NCI-H128 (cell line): ENCODE measurements around the gene TNFRSF13B.

Experiments used
- DNase-seq: peaks from one replicate; lab custom pipeline; 2025; ENCODE audit not compliant: unreplicated experiment; lab: John Stamatoyannopoulos, UW

The TNFRSF13B gene

GRCh38 chr17:16939606-16940115 lies 32.3 kb downstream of the TNFRSF13B start:
- DNase-seq: no peak

DNA sequence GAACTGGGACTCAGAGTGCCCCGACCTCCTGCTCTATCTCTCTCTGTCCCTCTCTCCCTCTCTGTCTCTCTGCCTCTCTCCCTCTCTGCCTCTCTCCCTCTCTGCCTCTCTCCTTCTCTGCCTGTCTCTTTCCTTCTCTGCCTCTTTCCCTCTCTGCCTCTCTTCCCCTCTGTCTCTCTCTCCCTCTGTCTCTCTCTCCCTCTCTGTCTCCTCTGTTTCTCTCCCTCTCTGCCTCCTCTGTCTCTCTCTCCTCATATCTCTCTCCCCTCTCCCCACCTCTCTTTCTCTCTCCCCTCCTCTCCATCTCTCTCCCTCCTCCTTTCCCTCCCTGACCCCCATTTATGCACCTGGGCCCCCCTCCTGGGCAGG lies 32.7 kb downstream of the TNFRSF13B start:
- no peak for DNase-seq

DNA sequence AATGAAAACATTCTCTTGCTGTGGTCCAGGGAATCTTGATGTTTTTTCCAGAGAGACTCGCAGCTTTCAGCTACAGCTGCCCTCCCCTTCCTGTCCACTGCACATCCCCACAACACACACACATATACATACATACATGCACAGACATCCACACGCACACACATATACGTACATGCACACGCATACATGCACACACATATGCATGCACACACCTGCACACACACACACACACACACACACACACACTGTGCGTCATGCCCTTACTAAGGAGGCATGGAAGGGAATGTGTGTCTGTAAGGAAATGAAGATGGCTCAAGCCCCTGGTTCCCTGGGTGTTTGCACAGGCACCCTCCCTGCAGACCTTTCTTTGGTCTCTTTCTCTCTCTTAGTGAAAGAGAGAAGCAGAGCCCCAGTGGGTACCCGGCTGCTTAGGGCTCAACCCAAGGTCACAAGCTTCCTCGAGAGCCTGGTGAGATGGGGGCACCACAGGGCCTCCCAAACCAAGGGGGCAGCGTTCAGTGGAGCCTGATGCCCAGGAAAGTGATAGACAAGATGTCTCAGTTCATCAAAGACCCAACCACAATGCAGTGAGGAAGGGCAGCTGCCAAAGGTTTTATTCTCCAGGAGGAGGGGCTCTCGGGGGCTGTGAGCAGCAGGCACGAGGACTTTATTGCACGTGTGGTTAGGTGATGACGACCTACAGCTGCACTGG lies 33.3 kb downstream of the TNFRSF13B start:
- DNase-seq: no peak

DNA sequence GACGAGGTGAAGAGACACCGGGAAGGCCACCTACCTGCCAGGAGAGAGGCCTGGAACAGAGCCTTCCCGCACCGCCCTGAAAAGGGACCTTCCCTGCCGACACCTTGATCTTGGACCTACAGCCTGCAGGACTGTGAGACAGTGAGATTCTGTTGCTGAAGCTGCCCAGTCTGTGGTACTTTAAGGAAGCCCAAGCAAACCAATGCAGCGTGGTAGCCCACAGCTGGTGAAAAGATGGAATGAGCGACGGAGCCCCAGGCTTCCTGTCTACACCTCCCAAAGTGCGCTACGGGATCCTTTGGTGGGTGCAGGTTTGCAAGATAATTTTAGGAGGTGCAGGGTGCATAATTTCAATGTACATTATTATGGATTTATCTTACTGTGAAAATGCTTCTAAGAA lies 33.9 kb downstream of the TNFRSF13B start:
- DNase-seq: no peak

GRCh38 chr17:16937431-16937830 lies 34.5 kb downstream of the TNFRSF13B start:
- no peak for DNase-seq

DNA sequence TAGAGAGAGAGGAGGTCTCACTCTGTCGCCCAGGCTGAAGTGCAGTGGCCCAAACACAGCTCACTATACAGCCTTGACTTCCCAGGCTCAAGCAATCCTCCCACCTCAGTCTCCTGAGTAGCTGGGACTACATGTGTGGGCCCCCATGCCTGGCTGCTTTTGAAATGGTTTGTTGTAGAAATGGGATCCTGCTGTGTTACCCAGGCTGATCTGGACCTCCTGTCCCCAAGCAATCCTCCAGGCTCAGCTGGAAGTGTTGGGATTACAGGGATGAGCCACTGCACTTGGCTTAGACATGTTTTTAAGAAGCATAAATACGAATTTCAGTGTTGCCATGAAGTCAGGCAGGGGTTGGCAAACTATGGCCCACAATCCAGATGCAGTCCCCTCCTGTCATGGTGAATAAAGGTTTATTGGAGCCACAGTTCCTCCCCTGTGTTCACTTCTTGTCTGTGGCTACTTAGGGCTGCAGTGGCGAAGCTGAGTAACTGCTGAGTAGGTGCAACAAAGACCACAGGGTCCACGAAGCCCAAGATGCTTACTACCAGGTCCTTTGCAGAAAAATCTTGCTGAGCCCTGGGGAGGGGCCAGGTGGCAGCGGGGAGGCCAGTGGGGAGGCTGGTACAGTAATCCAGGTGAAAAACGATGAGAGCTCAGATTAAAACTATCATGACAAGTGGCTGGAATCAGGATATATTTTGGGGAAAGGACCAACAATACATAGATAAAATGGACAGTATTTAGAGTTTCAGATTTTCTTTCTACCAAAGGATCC lies 35.2 kb downstream of the TNFRSF13B start:
- no peak for DNase-seq

DNA sequence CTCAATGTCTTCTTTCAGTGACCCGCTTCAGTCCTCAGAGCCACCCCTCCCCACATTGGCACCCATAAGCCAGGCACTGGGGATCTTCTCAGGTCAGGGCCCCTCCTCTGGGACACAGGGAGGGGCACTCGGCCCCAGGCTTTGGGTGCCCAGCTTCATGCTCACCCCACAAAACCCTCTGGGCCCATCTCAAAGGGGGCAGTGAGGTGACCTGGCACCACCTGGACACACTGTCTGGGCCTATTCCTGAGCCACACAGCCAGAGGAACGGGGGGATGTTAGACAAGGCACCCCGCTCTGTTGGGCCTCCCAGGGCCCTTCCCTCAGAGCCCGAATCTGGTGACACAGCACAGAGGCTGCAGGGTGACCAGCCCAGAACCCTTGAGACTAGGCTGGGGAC lies 36.1 kb downstream of the TNFRSF13B start:
- DNase-seq: no peak

GRCh38 chr17:16935241-16935663 lies 36.7 kb downstream of the TNFRSF13B start:
- DNase-seq: no peak

GRCh38 chr17:16934836-16935235 lies 37.1 kb downstream of the TNFRSF13B start:
- no peak for DNase-seq

DNA sequence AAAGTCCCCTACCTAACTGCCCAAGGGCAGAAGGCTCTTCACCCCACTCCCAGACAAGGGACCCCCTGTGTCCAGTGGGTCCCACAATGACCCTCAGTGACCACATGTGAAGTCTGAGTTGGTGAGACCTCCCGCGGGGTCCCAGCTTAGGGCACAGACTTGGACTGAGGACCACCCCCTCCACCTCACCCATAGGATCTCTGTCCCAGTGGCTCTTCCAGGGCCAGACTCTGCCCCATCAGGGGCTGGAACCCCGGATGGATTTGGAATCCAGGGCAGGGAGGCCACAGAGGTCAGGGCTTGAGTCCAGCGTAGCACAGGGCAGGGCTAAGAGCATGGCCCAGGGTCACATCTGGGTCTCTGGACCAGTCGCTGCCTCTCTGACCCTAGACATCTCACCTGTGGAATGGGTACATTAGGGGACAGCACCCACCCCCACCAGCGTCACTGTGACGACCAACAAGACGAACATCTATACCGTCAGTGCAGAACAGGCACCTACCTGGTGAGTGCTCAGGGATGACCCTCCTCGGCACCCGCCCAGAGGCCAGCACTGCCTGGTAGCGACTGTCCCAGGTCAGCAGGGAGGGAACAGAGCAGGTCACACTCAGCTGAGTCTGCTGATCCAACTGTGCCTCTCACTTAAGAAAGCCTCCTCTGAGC lies 37.7 kb downstream of the TNFRSF13B start:
- DNase-seq: no peak

DNA sequence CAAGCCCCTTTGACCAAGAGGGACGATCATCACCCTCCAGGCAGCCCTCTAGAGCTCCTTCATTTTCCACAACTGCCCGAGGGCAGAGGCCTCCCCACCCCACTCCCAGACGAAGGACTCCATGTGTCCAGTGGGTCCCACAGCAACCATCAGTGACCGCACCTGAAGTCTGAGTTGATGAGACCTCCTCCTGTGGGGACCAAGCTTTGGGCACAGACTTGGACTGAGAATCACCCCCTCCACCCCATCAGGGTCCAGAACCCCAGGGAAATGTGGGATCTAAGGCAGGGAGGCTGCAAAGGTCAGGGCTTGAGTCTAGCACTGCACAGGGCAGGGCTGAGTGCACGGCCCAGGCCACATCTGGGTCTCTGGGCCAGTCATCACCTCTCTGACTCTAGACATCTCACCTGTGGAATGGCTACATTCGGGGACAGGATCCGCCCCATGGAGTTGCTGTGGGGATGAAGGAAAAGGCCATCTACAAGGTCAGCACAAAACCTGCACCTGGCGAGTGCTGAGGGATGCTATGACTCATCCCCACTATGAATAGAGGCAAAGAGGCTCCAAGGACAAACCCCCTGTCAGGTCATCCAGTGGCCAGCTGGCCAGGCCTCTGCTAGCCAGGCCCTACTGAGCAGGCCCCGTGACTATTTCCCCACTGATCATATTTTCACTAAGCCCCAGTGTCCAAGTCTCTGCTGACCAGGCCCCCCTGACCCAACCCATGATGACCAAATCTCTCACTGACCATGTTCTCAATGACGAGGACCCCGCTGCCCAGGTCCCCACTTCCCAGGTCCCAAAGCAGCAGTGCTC lies 38.4 kb downstream of the TNFRSF13B start:
- no peak for DNase-seq

DNA sequence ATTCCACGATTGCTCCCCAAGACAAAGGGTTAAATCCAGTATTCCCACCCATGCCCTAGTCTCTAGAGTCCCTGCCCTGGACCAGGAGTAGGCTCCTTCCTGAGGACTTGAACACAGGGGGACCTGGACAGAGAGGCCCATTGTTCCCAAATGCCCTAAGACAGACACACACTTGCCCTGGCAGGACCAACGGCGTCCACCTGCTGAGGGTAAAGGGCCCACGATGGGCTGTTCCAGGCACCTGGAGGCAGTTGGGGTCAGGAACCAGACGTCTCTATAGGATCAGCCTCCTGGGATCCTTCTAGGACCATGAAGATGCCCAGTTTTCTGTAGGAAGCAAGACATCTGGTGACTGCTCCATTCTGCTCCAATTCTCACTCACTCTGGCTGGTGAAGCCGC lies 39.3 kb downstream of the TNFRSF13B start:
- DNase-seq: no peak

DNA sequence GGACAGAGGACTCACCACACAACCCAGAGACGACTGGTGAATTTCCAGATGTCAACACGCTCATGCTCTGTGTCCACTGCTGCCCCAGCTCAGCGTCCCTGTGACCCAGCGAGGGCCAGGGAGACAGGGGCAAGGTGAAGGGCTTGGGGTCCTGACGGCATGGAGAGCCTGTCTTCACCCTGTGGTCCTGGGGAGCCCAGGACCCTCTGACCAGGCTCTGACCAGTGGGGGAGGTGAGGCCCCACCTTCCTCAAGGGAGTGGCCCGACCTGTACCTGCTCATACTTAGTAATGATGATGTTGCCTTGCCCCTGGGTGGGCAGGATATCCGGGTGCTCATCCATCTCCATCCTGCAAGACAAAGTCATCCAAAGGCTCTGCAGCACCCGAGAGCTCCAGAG lies 39.8 kb downstream of the TNFRSF13B start:
- no peak for DNase-seq

- no peak for DNase-seq
These were observed 40.4 kb downstream of the TNFRSF13B start for GRCh38 chr17:16931318-16932060.

- no peak for DNase-seq
These were observed 41.2 kb downstream of the TNFRSF13B start for GRCh38 chr17:16930571-16931317.

DNA sequence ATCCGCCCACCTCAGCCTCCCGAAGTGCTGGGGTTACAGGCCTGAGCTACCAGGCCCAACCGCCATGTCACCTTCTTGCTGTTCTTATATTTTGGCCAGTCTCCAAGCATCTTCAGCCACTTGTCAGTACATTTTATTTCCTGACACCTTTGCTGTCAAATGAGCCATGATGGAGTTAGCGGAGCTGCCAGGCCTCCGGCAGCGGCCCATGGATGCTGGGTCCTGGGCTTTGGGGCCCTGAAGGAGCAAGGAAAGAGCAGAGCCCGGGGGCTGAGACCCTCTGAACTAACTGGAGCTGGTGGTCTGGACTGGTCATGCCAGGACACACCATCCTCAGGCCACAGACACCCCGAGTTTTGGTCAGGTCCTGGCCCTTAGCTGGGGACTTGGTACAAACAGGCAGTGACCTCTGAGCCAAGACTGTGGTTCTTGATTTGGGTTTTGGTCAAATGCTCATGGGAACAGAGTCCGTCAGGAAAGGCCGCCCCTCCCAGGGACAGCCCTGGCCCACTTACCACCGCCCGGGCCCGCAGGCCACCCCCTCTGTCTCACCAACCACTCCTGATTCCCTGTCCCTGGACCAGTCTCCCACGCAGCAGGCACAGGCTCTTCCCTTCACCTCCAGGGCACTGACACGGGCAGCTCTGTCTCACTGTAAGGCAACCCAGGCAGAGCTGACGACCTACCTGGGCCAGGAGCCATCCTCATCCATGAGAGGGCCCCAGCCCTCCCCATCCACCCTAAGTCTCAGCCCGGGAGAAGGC lies 42.0 kb downstream of the TNFRSF13B start:
- no peak for DNase-seq

GRCh38 chr17:16929035-16929680 lies 42.8 kb downstream of the TNFRSF13B start:
- no peak for DNase-seq

- no peak for DNase-seq
These were observed 43.4 kb downstream of the TNFRSF13B start for GRCh38 chr17:16928406-16929034.
